SK-N-SH treated with all-trans-retinoic acid at 6 μM for 48 hours (cell line): Measurements from ENCODE around the gene NME9.

Experiments
- ATAC-seq: fragments of 200-7000 bp; cut with Tn5 transposase; 3 replicates; pipeline ENCODE4 v1.9.1; 2020; ENCODE audit warnings: mild to moderate bottlenecking, moderate library complexity
- ARNTL ChIP-seq: fragments of 450-650 bp; formaldehyde crosslinking; IDR thresholded peaks from 2 replicates; pipeline ENCODE4 v1.5.0; 2020; ENCODE audit warnings: low read depth, mild to moderate bottlenecking, moderate library complexity, borderline replicate concordance
- BACH2 ChIP-seq: fragments of 250-450 bp; sonication (Bioruptor Pico); IDR thresholded peaks from 2 replicates; pipeline ENCODE4 v1.9.0; 2021; ENCODE audit warnings: mild to moderate bottlenecking, borderline replicate concordance
- CREB5 ChIP-seq: fragments of 250-450 bp; sonication (Bioruptor Pico); IDR thresholded peaks from 2 replicates; pipeline ENCODE4 v1.5.1; 2020; ENCODE audit warnings: low read depth, mild to moderate bottlenecking, moderate library complexity
- CSDC2 ChIP-seq: fragments of 250-450 bp; sonication (Bioruptor Pico); IDR thresholded peaks from 2 replicates; pipeline ENCODE4 v1.5.0; 2020; ENCODE audit warnings: mild to moderate bottlenecking, moderate library complexity
- CSRNP3 ChIP-seq: fragments of 250-450 bp; sonication (Bioruptor Pico); IDR thresholded peaks from 2 replicates; pipeline ENCODE4 v1.5.1; 2021; ENCODE audit warnings: mild to moderate bottlenecking, moderate library complexity
- ESRRG ChIP-seq: fragments of 250-450 bp; sonication (Bioruptor Pico); IDR thresholded peaks from 2 replicates; pipeline ENCODE4 v1.6.1; 2021; ENCODE audit warnings: mild to moderate bottlenecking
- GLIS3 ChIP-seq: fragments of 250-450 bp; sonication (Bioruptor Pico); IDR thresholded peaks from 2 replicates; pipeline ENCODE4 v1.5.0; 2020; ENCODE audit warnings: mild to moderate bottlenecking, moderate library complexity
- OSR1 ChIP-seq: fragments of 250-450 bp; sonication (Bioruptor Pico); IDR thresholded peaks from 2 replicates; pipeline ENCODE4 v1.8.0; 2022; ENCODE audit warnings: moderate library complexity, mild to moderate bottlenecking, inconsistent platforms
- PATZ1 ChIP-seq: fragments of 250-450 bp; sonication (Bioruptor Pico); IDR thresholded peaks from 2 replicates; pipeline ENCODE4 v1.8.0; 2020; ENCODE audit warnings: mild to moderate bottlenecking, moderate library complexity, borderline replicate concordance
- POU6F1 ChIP-seq: fragments of 250-450 bp; sonication (Bioruptor Pico); IDR thresholded peaks from 2 replicates; pipeline ENCODE4 v1.8.0; 2021; ENCODE audit warnings: low read depth, mild to moderate bottlenecking, moderate library complexity, borderline replicate concordance
- PPARA ChIP-seq: fragments of 250-450 bp; sonication (Bioruptor Pico); IDR thresholded peaks from 2 replicates; pipeline ENCODE4 v1.5.0; 2020; ENCODE audit warnings: mild to moderate bottlenecking, borderline replicate concordance
- RARB ChIP-seq: fragments of 250-450 bp; sonication (Bioruptor Pico); IDR thresholded peaks from 2 replicates; pipeline ENCODE4 v1.8.0; 2021; ENCODE audit warnings: mild to moderate bottlenecking, moderate library complexity
- SNAI2 ChIP-seq: fragments of 250-450 bp; sonication (Bioruptor Pico); IDR thresholded peaks from 2 replicates; pipeline ENCODE4 v1.5.0; 2020; ENCODE audit warnings: mild to moderate bottlenecking, moderate library complexity
- TCF4 ChIP-seq: fragments of 250-450 bp; sonication (Bioruptor Pico); IDR thresholded peaks from 2 replicates; pipeline ENCODE4 v1.8.0; 2021; ENCODE audit warnings: mild to moderate bottlenecking, moderate library complexity, borderline replicate concordance
- TOX ChIP-seq: fragments of 250-450 bp; sonication (Bioruptor Pico); IDR thresholded peaks from 2 replicates; pipeline ENCODE4 v1.8.0; 2021; ENCODE audit warnings: mild to moderate bottlenecking, moderate library complexity, borderline replicate concordance
- TSHZ2 ChIP-seq: fragments of 250-450 bp; sonication (Bioruptor Pico); IDR thresholded peaks from 2 replicates; pipeline ENCODE4 v1.5.0; 2020; ENCODE audit warnings: mild to moderate bottlenecking, moderate library complexity
- ZC3H10 ChIP-seq: fragments of 250-450 bp; sonication (Bioruptor Pico); IDR thresholded peaks from 2 replicates; pipeline ENCODE4 v1.5.1; 2021; ENCODE audit warnings: mild to moderate bottlenecking, moderate library complexity
- ZFP3 ChIP-seq: fragments of 250-450 bp; sonication (Bioruptor Pico); IDR thresholded peaks from 2 replicates; pipeline ENCODE4 v1.5.0; 2020; ENCODE audit warnings: mild to moderate bottlenecking, moderate library complexity
- ZFP30 ChIP-seq: fragments of 450-650 bp; formaldehyde crosslinking; IDR thresholded peaks from 2 replicates; pipeline ENCODE4 v1.5.0; 2022; ENCODE audit warnings: mild to moderate bottlenecking, moderate library complexity
- ZNF565 ChIP-seq: fragments of 450-650 bp; formaldehyde crosslinking; conservative IDR thresholded peaks from 2 replicates; pipeline ENCODE4 v1.5.0; 2020; ENCODE audit warnings: low read depth, mild to moderate bottlenecking, moderate library complexity
- ZNF70 ChIP-seq: fragments of 450-650 bp; formaldehyde crosslinking; IDR thresholded peaks from 2 replicates; pipeline ENCODE4 v1.5.0; 2020; ENCODE audit warnings: mild to moderate bottlenecking, moderate library complexity
- ZNF8 ChIP-seq: fragments of 450-650 bp; formaldehyde crosslinking; IDR thresholded peaks from 2 replicates; pipeline ENCODE4 v1.5.0; 2020; ENCODE audit warnings: mild to moderate bottlenecking, moderate library complexity

Gene NME9

GRCh38 chr3:138271189-138271794, 58.4 kb downstream of the NME9 start (continued):
- TF ChIP-seq TSHZ2: no peak
- TF ChIP-seq SNAI2 (CRISPR knock-in tag): no peak
- no peak for TF ChIP-seq OSR1 (CRISPR knock-in tag)
- no peak for TF ChIP-seq ZFP30 (CRISPR knock-in tag)

GRCh38 chr3:138270245-138270644, 59.4 kb downstream of the NME9 start:
- no peak for ATAC-seq
- TF ChIP-seq ZNF8 (CRISPR knock-in tag): no peak
- no peak for TF ChIP-seq RARB (CRISPR knock-in tag)
- TF ChIP-seq, all 23 proteins: peak for 0

GRCh38 chr3:138267083-138267482, 62.6 kb downstream of the NME9 start:
- TF ChIP-seq ARNTL (CRISPR knock-in tag) (no peak), ZFP3 (no peak), ZFP30 (CRISPR knock-in tag) (no peak), POU6F1 (no peak), CREB5 (CRISPR knock-in tag) (no peak), TCF4 (CRISPR knock-in tag) (no peak), OSR1 (CRISPR knock-in tag) (no peak), ZNF70 (CRISPR knock-in tag) (no peak), CSDC2 (no peak), TOX (CRISPR knock-in tag) (no peak), SNAI2 (CRISPR knock-in tag) (no peak), PATZ1 (no peak), PPARA (CRISPR knock-in tag) (no peak), GLIS3 (CRISPR knock-in tag) (no peak), ESRRG (CRISPR knock-in tag) (no peak), BACH2 (CRISPR knock-in tag) (no peak), ZNF565 (CRISPR knock-in tag) (no peak), CSRNP3 (CRISPR knock-in tag) (no peak)
- ATAC-seq: no peak

GRCh38 chr3:138265745-138266144, 63.9 kb downstream of the NME9 start:
- no peak for ATAC-seq
- no peak for TF ChIP-seq ZNF565 (CRISPR knock-in tag)
- no peak for TF ChIP-seq PATZ1
- no peak for TF ChIP-seq RARB (CRISPR knock-in tag)
- no peak for TF ChIP-seq ZNF8 (CRISPR knock-in tag)
- no peak for TF ChIP-seq PPARA (CRISPR knock-in tag)
- TF ChIP-seq ARNTL (CRISPR knock-in tag): no peak
- TF ChIP-seq CSRNP3 (CRISPR knock-in tag): no peak
- no peak for TF ChIP-seq GLIS3 (CRISPR knock-in tag)
- TF ChIP-seq ZC3H10 (CRISPR knock-in tag): no peak
- TF ChIP-seq BACH2 (CRISPR knock-in tag): no peak
- no peak for TF ChIP-seq CREB5 (CRISPR knock-in tag)
